SK-N-MC (cell line): ENCODE data around the gene CUTC.

ENCODE experiments used
- EZH2 ChIP-seq: fragments of 200-600 bp; sonication (generic); IDR thresholded peaks from one replicate; pipeline ENCODE4 v1.6.1; 2017; ENCODE audit warnings: antibody characterized with exemption
- FOXP2 ChIP-seq: optimal IDR thresholded peaks from 2 replicates; pipeline ENCODE3; 2011; ENCODE audit warnings: mild to moderate bottlenecking, moderate library complexity; ENCODE audit not compliant: insufficient read depth; ENCODE audit errors: extremely low read length, control extremely low read depth
- POLR2AphosphoS5 ChIP-seq: IDR thresholded peaks from 2 replicates; pipeline ENCODE4 v1.6.1; 2012; ENCODE audit warnings: mild to moderate bottlenecking, low read depth, low read length, borderline replicate concordance

GRCh38 chr10:99761365-99761764 is 29.3 kb downstream of the CUTC start:
- TF ChIP-seq POLR2AphosphoS5 (no peak), EZH2 (no peak), FOXP2 (no peak)
